GM08714 (cell line): Measurements from ENCODE around the gene SLC25A22.
A peak's percentile ranks its signal among the peaks of the same experiment; 100 is the strongest.

Experiments
- H3K4me3 ChIP-seq: fragments of 200-500 bp; sonication (Bioruptor generic); 2 replicates; pipeline ENCODE4 v1.5.1; 2014; ENCODE audit warnings: mild to moderate bottlenecking, low read length, inconsistent platforms
- ZNF274 ChIP-seq: IDR thresholded peaks from 2 replicates; pipeline ENCODE4 v1.6.1; 2012; ENCODE audit warnings: mild to moderate bottlenecking, low read depth, low read length

SLC25A22 gene

DNA sequence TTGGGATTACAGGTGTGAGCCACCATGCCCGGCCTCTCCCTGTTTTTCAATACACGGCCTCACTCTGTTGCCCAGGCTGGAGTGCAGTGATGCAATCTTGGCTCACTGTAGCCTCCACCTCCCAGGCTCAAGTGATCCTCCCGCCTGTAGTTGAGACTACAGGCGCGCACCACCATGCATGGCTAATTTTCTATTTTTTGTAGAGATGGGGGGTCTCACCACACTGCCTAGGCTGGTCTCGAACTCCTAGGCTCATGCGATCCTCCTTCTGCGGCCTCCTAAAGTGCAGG is 32.3 kb downstream of the SLC25A22 start:
- TF ChIP-seq ZNF274 = no peak
- no peak overlapping the region for H3K4me3 ChIP-seq

DNA sequence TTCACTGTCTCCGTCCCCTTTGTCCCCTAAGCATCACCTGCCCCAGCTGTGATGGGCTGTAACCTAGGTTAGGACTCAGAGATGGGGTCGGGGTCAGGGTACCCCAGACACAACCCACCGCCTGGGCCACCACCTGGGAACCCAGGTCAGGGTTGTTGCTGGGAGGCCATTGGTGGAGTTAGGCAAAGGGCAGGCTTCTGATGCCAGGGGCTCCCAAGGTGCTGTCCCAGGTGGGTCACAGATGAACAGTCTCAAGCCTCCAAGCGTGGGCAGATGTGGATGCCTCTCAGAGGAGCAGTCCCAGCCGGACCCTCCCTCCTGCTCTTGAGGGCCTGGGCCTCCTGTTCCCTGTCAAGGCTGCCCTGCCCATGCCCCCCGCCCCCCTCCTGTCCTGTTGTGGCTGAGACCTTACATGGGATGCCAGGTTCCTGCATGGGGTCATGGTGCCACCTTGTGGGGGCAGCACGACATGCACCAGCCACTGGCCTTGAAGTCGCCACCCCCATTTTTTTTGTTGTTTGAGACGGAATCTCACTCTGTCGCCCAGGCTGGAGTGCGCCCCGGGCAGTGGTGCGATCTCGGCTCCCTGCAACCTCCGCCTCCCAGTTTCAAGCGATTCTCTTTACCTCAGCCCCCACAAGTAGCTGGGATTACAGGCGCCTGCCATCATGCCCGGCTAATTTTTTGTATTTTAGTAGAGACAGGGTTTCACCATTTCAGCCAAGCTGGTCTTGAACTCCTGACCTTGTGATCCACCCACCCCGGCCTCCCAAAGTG is 32.9 kb downstream of the SLC25A22 start:
- TF ChIP-seq ZNF274 = no peak
- H3K4me3 ChIP-seq = no peak overlapping the region

DNA sequence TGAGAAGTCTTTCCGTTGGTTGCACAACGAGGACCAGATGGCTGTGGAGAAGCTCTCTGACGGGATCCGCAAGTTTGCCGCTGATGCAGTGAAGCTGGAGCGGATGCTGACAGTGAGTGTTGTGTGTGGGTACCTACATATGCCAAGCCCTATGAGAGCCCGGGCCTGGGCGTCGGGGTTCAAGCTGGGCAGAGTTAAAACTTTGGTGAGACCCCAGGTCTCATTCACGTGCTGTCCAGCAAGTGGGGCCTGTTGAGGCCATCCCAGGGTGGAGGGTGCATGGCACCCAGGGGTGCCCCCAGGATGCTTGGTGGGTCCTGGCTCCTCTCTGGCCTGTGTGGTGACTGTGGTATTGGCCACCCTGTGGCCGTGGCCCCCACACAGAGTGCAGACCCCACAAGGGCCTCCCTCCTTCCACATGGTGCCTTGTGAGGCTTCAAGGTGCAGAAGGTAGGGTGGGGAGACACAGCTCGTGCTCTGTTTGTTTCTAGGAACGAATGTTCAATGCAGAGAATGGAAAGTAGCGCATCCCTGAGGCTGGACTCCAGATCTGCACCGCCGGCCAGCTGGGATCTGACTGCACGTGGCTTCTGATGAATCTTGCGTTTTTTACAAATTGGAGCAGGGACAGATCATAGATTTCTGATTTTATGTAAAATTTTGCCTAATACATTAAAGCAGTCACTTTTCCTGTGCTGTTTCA is 33.6 kb downstream of the SLC25A22 start:
- TF ChIP-seq ZNF274 = no peak
- H3K4me3 ChIP-seq = no peak overlapping the region

DNA sequence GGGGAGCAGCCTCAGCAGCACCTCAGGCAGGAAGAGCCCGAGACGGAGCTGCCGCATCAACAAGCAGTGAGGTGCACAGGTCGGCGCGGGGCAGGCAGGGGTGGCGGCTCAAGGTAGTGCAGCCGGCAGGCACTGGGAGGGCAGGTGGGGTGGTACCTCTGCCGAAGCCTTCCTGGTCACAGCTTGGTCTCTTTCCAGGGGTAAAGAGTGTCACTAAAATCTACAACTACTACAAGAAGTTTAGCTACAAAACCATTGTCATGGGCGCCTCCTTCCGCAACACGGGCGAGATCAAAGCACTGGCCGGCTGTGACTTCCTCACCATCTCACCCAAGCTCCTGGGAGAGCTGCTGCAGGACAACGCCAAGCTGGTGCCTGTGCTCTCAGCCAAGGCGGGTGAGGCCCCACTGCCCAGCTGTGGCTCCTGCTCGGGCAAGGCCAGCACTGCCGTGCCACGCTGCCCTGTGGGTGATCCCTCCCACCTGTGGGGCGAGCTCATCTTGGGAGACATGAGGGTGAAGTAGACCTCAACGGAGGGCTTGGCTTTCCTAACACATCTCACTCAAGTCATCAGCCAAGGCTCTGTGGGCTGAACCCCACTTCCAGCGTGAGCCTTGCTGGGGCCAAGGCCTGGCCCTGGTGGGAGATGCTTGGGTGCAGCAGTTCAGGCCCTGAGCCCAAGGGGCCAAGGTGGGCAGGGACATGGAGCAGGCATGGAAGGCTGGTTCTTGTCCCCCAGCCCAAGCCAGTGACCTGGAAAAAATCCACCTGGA is 34.3 kb downstream of the SLC25A22 start:
- no peak for TF ChIP-seq ZNF274
- no peak overlapping the region for H3K4me3 ChIP-seq

DNA sequence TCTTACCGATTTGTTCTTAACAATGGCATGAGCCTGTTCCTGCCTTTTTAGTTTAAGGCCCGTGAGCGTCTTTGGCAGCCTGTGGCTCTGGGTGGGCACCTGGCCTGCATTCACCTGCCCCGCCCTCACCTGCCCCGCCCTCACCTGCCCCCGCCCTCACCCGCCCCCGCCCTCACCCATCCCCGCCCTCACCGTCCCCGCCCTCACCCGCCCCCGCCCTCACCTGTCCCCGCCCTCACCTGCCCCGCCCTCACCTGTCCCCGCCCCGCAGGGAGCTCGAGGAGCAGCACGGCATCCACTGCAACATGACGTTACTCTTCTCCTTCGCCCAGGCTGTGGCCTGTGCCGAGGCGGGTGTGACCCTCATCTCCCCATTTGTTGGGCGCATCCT is 35.0 kb downstream of the SLC25A22 start:
- no peak for TF ChIP-seq ZNF274
- no peak overlapping the region for H3K4me3 ChIP-seq

DNA sequence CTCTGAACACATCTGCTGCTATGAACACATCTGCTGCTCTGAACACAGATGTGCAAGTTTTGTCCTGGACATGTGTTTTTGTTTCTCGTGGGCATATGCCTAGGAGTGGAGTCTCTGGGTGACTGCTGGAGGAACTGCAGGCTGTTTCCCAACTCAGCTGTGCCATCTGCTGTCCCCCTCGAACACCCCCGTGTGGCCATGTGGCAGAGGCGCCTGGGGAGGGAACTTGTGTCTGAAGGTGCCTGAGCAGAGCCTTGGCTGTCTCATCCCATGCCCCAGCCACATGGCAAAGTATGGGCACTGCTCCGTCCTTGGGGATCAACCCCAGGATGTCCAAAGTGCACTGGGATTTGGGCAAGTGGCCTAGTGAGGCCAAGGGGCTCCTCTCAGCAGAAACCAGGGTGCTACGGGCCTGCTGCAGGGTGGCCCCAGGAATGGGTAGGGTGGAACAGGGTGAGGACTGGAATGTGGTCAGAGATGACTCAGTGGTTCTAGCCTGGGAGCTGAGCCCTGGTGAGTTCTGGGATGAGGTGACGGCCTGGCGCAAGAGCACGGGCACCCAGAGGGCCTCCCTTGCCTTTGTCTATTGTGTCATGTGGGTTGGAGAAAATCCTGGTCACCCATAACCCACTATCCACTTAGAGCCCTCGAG is 35.5 kb downstream of the SLC25A22 start:
- H3K4me3 ChIP-seq = no peak overlapping the region
- TF ChIP-seq ZNF274 = no peak

DNA sequence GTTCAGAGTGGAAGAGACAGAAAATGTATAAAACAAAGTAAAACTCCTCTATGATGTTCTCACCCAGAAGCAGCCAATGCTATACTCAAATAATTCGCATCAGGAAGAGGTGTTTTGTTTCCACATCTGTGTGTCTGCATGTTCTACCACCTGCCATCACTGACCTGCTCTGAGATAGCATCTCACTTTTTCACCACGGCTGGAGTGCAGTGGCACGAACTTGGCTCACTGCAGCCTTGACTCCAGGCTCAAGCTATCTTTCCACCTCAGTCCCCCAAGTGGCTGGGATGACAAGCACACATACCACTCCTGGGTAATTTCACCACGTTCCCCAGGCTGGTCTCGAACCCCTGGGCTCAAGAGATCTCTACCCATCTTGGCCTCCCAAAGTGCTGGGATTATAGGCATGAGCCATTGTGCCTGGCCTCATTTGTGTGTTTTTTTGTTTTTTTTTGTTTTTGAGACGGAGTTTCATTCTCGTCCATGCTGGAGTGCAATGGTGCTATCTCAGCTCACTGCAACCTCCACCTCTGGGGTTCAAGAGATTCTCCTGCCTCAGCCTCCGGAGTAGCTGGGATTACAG is 36.5 kb downstream of the SLC25A22 start:
- H3K4me3 ChIP-seq = no peak overlapping the region
- TF ChIP-seq ZNF274 = no peak

DNA sequence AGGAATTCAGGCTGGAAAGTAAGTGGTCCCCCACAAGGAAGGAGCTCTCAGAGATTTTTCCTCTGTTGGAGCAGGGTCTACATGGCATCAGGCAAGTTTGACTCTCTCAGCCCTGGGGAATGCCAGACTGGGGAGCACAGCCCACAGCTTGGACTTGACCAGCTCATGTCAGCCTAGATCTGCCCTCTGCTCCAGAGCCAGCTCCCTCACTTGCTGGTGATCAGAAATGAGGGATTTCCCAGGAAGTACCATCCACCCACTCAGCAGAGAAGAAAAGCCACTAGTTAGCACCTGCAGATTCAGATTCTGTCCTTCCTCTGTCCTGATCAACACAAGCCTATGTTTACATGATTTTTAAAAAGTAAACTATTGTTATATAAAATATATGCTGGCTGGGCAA is 37.8 kb downstream of the SLC25A22 start:
- H3K4me3 ChIP-seq = no peak overlapping the region
- TF ChIP-seq ZNF274 = no peak

DNA sequence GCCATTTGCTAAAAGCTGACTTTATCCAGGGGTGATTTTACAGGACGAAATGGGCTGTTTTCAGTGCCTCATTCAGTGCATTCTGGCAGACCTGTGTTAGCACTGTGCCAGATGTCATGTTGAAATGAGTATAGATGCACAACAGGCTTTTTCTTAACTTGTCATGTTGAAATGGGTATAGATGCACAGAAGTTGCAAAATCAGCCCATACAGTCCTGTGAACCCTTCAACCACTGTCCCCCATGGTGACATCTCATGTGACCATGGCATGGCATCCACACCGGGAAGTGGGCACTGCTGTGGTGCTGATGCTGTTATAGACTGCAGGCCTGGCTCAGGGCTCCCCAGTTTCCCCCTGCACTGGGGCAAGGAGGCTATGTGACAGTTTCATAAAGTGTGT is 48.4 kb downstream of the SLC25A22 start:
- no peak for TF ChIP-seq ZNF274
- no peak overlapping the region for H3K4me3 ChIP-seq

DNA sequence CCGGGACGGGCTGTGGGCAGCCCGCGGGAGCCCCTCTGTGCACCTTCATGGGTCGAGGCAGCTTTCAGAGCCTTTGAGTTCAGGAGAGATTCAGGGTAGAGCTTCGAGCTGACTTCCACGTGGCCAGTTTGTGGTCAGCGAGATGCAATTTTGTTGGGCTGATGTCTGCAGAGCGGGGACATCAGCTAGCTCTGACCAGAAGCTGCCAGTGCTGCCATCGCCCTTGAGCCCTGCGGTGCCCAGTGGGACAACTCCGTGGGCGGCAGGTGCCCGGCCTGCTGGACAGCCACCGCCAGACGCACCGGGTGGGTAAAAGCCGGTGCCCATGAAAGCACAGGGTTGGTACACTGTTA is 50.1 kb downstream of the SLC25A22 start:
- peak overlapping the region; percentile 84 for H3K4me3 ChIP-seq
- TF ChIP-seq ZNF274 = no peak

DNA sequence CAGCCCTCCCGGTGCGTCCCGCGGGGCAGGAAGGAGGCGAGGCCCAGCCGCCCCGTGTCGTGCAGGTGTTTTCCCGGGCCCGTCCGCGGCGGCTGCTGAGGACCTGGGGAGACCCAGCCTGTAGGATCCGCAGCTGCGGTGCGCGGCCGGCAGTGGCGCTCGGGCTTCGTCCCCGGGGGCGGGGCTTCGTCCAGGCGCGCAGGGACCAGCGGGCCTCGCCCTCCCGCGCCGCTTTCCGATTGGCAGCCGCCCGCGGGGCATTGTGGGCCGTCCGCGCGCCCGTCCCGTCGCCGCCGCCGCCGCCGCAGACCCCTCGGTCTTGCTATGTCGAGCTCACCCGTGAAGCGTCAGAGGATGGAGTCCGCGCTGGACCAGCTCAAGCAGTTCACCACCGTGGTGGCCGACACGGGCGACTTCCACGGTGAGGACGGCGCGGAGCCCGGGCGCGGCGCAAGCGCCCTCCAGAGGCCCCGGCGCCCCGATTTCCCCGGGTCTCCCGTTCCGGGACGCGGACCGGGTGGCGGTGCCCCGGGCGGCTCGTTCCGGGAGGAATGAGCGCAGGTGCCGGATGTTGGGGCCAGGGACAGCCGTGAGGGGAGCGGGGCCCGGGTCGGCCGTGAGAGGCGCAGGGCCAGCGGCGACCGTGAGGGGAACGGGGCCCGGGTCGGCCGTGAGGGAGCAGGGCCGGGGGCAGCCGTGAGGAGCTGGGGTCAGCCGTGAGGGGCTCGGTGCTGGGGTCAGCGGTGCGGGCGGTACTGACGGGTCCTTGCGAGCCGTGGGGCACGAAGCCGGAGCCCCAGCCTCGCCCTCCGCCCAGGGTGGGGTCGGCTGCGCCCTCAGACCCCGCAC is 50.7 kb downstream of the SLC25A22 start, which contains the start of gene TALDO1:
TALDO1 (plus strand) TSS at position 307 of the 849 bp plus-strand sequence; CDS start at position 325, 18 bp downstream.
- TF ChIP-seq ZNF274 = no peak
- H3K4me3 ChIP-seq = peak within 1 kb of the TSS; percentile 84

DNA sequence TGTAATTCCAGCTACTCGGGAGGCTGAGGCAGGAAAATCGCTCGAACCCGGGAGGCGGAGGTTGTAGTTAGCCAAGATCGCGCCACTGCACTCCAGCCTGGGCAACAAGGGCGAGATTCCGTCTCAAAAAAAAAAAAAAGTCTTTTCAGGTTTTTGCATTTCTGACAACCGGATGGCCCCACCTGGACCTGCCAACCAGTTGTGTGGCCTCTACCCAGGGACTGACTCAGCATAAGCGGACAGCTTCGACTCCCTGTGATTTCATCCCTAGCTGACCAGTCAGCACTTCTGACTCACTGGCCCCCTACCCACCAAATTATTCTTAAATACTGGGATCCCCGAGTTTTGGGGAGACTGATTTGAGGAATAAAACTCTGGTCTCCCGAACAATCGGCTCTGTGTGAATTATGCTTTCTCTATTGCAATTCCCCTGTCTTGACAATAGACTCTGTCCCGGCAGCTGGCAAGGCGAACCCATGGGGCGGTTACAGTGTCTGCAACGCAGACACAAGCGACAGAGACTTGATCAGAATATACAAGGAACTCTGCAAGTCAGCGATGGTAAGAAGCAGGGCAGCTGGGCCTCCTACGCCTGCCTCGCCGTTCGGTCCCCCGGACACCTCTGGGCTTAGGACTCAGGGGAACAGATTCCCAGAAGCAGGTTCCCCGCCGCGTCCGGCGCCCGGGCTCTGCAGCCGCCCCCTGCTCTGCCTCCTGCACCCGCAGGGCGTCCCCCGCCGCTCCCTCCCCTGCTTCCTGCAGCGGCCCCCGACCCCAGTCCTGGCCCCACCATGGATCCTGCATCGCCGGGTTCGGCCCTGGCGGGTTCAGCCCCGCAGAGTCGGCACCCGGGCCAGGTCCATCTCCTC is 51.6 kb downstream of the SLC25A22 start:
- H3K4me3 ChIP-seq = peak overlapping the region; percentile 84; the same call in 1 of the 2 replicates
- TF ChIP-seq ZNF274 = no peak
